Measurements from ENCODE around the gene SRP9.

SRP9 gene

GRCh38 chr1:225770561-225771248, 6.9 kb upstream of the SRP9 start:
- Histone ChIP-seq H3K27ac (ENCODE audit: low read depth, low read length) (no peak overlapping the region), H4K8ac (ENCODE audit: low read depth, low read length) (no peak overlapping the region), H2AK5ac (ENCODE audit: low read length) (no peak overlapping the region), H2BK120ac (ENCODE audit: low read depth, low read length) (no peak overlapping the region), H2BK5ac (ENCODE audit: low read length) (no peak overlapping the region), H2BK15ac (replicated peaks; ENCODE audit: low read depth) (no peak overlapping the region), H3K4me1 (ENCODE audit: control insufficient read depth, low read depth, low read length) (peaks cover 25% of the 10 kb centered on the region), H3K4me3 (ENCODE audit: low read length) (no peak overlapping the region), H3K9ac (ENCODE audit: low read length) (no peak overlapping the region), H3K79me2 (ENCODE audit: control insufficient read depth, insufficient read depth, low read length) (no peaks in the 10 kb centered on the region), H3K27me3 (ENCODE audit: insufficient read depth, low read length, poor library complexity) (no peaks in the 10 kb centered on the region), H3K23ac (ENCODE audit: low read length) (no peak overlapping the region), H3K4me2 (ENCODE audit: low read length) (peak overlapping the region; percentile 27), H3K36me3 (ENCODE audit: control insufficient read depth, insufficient read depth, low read length) (no peaks in the 10 kb centered on the region), H4K5ac (ENCODE audit: low read length) (no peak overlapping the region), H3K18ac (ENCODE audit: low read length) (no peak overlapping the region), H3K56ac (ENCODE audit: low read length) (peak overlapping the region; percentile 54), H3K79me1 (ENCODE audit: low read length) (no peaks in the 10 kb centered on the region), H3K4ac (ENCODE audit: low read depth, low read length) (no peak overlapping the region)
- peak; percentile 78 for DNase-seq
- WGBS (ENCODE audit: extremely low coverage, insufficient coverage, low lambda C conversion rate): no CpG with 5 or more reads among the region's 11 CpGs

DNA sequence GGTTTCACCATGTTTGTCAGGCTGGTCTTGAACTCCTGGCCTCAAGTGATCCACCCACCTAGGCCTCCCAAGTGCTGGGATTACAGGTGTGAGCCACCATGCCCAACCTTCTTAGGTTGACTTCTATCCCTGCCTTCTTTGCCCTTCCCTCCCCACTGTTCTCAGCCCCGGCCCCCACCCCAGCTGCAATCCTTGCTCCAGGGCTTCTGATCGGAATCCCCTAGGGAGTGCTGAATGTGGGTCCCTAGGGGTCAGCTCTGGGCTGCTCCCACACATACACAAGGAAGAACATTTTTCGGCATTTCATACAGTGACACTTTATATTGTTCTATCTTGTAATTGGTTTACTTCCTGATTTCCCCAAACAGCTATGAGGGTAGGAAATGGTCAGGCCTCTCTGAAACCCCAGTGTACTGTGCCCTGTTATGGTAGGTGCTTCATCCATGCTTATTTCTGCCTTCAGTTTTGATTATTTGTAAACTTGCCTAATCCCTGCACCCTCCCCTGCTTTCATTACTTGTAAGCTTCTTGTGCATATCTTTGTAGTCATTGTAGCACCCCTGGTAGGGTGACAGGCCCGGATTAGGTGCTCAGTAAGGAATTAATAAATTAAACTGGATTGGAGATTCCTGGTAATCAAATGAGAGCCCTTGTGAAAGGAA, 5.8 kb upstream of the SRP9 start:
- Histone ChIP-seq H4K5ac (ENCODE audit: low read length) (no peak overlapping the region), H3K18ac (ENCODE audit: low read length) (peak overlapping the region; percentile 39), H3K9ac (ENCODE audit: low read length) (no peak overlapping the region), H3K4me1 (ENCODE audit: control insufficient read depth, low read depth, low read length) (peaks cover 25% of the 10 kb centered on the region), H3K23ac (ENCODE audit: low read length) (no peak overlapping the region), H3K4me2 (ENCODE audit: low read length) (no peak overlapping the region), H3K36me3 (ENCODE audit: control insufficient read depth, insufficient read depth, low read length) (no peaks in the 10 kb centered on the region), H2AK5ac (ENCODE audit: low read length) (no peak overlapping the region), H4K8ac (ENCODE audit: low read depth, low read length) (no peak overlapping the region), H2BK5ac (ENCODE audit: low read length) (no peak overlapping the region), H3K56ac (ENCODE audit: low read length) (no peak overlapping the region), H3K4me3 (ENCODE audit: low read length) (no peak overlapping the region), H2BK15ac (replicated peaks; ENCODE audit: low read depth) (no peak overlapping the region), H3K27me3 (ENCODE audit: insufficient read depth, low read length, poor library complexity) (no peaks in the 10 kb centered on the region), H3K4ac (ENCODE audit: low read depth, low read length) (no peak overlapping the region), H3K79me1 (ENCODE audit: low read length) (no peaks in the 10 kb centered on the region), H3K79me2 (ENCODE audit: control insufficient read depth, insufficient read depth, low read length) (no peaks in the 10 kb centered on the region), H3K27ac (ENCODE audit: low read depth, low read length) (no peak overlapping the region), H2BK120ac (ENCODE audit: low read depth, low read length) (no peak overlapping the region)
- no CpG with 5 or more reads among the region's 4 CpGs for WGBS (ENCODE audit: extremely low coverage, insufficient coverage, low lambda C conversion rate)
- no peak for DNase-seq

- Histone ChIP-seq H4K8ac (ENCODE audit: low read depth, low read length) (no peak overlapping the region), H2BK5ac (ENCODE audit: low read length) (no peak overlapping the region), H3K4me3 (ENCODE audit: low read length) (no peak overlapping the region), H3K4me1 (ENCODE audit: control insufficient read depth, low read depth, low read length) (peaks cover 22% of the 10 kb centered on the region), H4K5ac (ENCODE audit: low read length) (no peak overlapping the region), H3K4ac (ENCODE audit: low read depth, low read length) (no peak overlapping the region), H2BK120ac (ENCODE audit: low read depth, low read length) (no peak overlapping the region), H3K4me2 (ENCODE audit: low read length) (no peak overlapping the region), H3K23ac (ENCODE audit: low read length) (no peak overlapping the region), H2BK15ac (replicated peaks; ENCODE audit: low read depth) (no peak overlapping the region), H3K9ac (ENCODE audit: low read length) (no peak overlapping the region), H3K79me1 (ENCODE audit: low read length) (no peaks in the 10 kb centered on the region), H3K79me2 (ENCODE audit: control insufficient read depth, insufficient read depth, low read length) (no peaks in the 10 kb centered on the region), H3K36me3 (ENCODE audit: control insufficient read depth, insufficient read depth, low read length) (no peaks in the 10 kb centered on the region), H3K27ac (ENCODE audit: low read depth, low read length) (no peak overlapping the region), H3K18ac (ENCODE audit: low read length) (no peak overlapping the region), H3K27me3 (ENCODE audit: insufficient read depth, low read length, poor library complexity) (no peaks in the 10 kb centered on the region), H3K56ac (ENCODE audit: low read length) (no peak overlapping the region), H2AK5ac (ENCODE audit: low read length) (no peak overlapping the region)
- no CpG with 5 or more reads among the region's 5 CpGs for WGBS (ENCODE audit: extremely low coverage, insufficient coverage, low lambda C conversion rate)
- peak; percentile 97 for DNase-seq
These were observed 5.3 kb upstream of the SRP9 start for GRCh38 chr1:225772323-225772768.

- peak; percentile 50 for DNase-seq
- Histone ChIP-seq H2BK5ac (ENCODE audit: low read length) (no peak overlapping the region), H3K56ac (ENCODE audit: low read length) (peak overlapping the region; percentile 65), H3K4me2 (ENCODE audit: low read length) (no peak overlapping the region), H2AK5ac (ENCODE audit: low read length) (no peak overlapping the region), H2BK120ac (ENCODE audit: low read depth, low read length) (no peak overlapping the region), H3K23ac (ENCODE audit: low read length) (no peak overlapping the region), H3K27ac (ENCODE audit: low read depth, low read length) (no peak overlapping the region), H3K79me2 (ENCODE audit: control insufficient read depth, insufficient read depth, low read length) (peaks cover under 1% of the 10 kb centered on the region), H3K36me3 (ENCODE audit: control insufficient read depth, insufficient read depth, low read length) (no peaks in the 10 kb centered on the region), H4K5ac (ENCODE audit: low read length) (no peak overlapping the region), H3K4me1 (ENCODE audit: control insufficient read depth, low read depth, low read length) (peaks cover 19% of the 10 kb centered on the region), H2BK15ac (replicated peaks; ENCODE audit: low read depth) (no peak overlapping the region), H4K8ac (ENCODE audit: low read depth, low read length) (no peak overlapping the region), H3K18ac (ENCODE audit: low read length) (no peak overlapping the region), H3K4me3 (ENCODE audit: low read length) (no peak overlapping the region), H3K27me3 (ENCODE audit: insufficient read depth, low read length, poor library complexity) (no peaks in the 10 kb centered on the region), H3K9ac (ENCODE audit: low read length) (no peak overlapping the region), H3K79me1 (ENCODE audit: low read length) (no peaks in the 10 kb centered on the region), H3K4ac (ENCODE audit: low read depth, low read length) (no peak overlapping the region)
- no CpG with 5 or more reads among the region's 4 CpGs for WGBS (ENCODE audit: extremely low coverage, insufficient coverage, low lambda C conversion rate)
These were observed 4.8 kb upstream of the SRP9 start for GRCh38 chr1:225772848-225773247.

- H3K4me3 ChIP-seq (ENCODE audit: low read length): no peak overlapping the region
- no peaks in the 10 kb centered on the region for H3K79me1 ChIP-seq (ENCODE audit: low read length)
- H3K18ac ChIP-seq (ENCODE audit: low read length): no peak overlapping the region
- peaks cover 10% of the 10 kb centered on the region for H3K4me1 ChIP-seq (ENCODE audit: control insufficient read depth, low read depth, low read length)
- no peaks in the 10 kb centered on the region for H3K27me3 ChIP-seq (ENCODE audit: insufficient read depth, low read length, poor library complexity)
- H3K79me2 ChIP-seq (ENCODE audit: control insufficient read depth, insufficient read depth, low read length): peaks cover 17% of the 10 kb centered on the region
- no peak overlapping the region for H3K4me2 ChIP-seq (ENCODE audit: low read length)
- no peaks in the 10 kb centered on the region for H3K36me3 ChIP-seq (ENCODE audit: control insufficient read depth, insufficient read depth, low read length)
- H3K9ac ChIP-seq (ENCODE audit: low read length): no peak overlapping the region
- no peak overlapping the region for H2BK15ac ChIP-seq (replicated peaks; ENCODE audit: low read depth)
- WGBS (ENCODE audit: extremely low coverage, insufficient coverage, low lambda C conversion rate): no CpG with 5 or more reads among the region's 3 CpGs
- H3K23ac ChIP-seq (ENCODE audit: low read length): no peak overlapping the region
- H2BK5ac ChIP-seq (ENCODE audit: low read length): no peak overlapping the region
- no peak overlapping the region for H3K4ac ChIP-seq (ENCODE audit: low read depth, low read length)
- H4K8ac ChIP-seq (ENCODE audit: low read depth, low read length): no peak overlapping the region
- no peak overlapping the region for H4K5ac ChIP-seq (ENCODE audit: low read length)
- DNase-seq: no peak
- H2BK120ac ChIP-seq (ENCODE audit: low read depth, low read length): no peak overlapping the region
- H3K27ac ChIP-seq (ENCODE audit: low read depth, low read length): no peak overlapping the region
- no peak overlapping the region for H2AK5ac ChIP-seq (ENCODE audit: low read length)
- H3K56ac ChIP-seq (ENCODE audit: low read length): no peak overlapping the region
These were observed 3.1 kb upstream of the SRP9 start for GRCh38 chr1:225774281-225775147.
